Measurements from ENCODE around the gene TMEM140.

Gene TMEM140

GRCh38 chr7:135158874-135159273 lies 11.0 kb downstream of the TMEM140 start:
- TF ChIP-seq, protein P1, sequence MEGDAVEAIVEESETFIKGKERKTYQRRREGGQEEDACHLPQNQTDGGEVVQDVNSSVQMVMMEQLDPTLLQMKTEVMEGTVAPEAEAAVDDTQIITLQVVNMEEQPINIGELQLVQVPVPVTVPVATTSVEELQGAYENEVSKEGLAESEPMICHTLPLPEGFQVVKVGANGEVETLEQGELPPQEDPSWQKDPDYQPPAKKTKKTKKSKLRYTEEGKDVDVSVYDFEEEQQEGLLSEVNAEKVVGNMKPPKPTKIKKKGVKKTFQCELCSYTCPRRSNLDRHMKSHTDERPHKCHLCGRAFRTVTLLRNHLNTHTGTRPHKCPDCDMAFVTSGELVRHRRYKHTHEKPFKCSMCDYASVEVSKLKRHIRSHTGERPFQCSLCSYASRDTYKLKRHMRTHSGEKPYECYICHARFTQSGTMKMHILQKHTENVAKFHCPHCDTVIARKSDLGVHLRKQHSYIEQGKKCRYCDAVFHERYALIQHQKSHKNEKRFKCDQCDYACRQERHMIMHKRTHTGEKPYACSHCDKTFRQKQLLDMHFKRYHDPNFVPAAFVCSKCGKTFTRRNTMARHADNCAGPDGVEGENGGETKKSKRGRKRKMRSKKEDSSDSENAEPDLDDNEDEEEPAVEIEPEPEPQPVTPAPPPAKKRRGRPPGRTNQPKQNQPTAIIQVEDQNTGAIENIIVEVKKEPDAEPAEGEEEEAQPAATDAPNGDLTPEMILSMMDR (IDR thresholded peaks at IDR 0.05): no peak

- TF ChIP-seq, protein P1 (IDR thresholded peaks at IDR 0.05): no peak
Measured at GRCh38 chr7:135159359-135160085, 11.7 kb downstream of the TMEM140 start.

GRCh38 chr7:135160098-135160857 lies 12.4 kb downstream of the TMEM140 start:
- TF ChIP-seq, protein P1 (IDR thresholded peaks at IDR 0.05): no peak

DNA sequence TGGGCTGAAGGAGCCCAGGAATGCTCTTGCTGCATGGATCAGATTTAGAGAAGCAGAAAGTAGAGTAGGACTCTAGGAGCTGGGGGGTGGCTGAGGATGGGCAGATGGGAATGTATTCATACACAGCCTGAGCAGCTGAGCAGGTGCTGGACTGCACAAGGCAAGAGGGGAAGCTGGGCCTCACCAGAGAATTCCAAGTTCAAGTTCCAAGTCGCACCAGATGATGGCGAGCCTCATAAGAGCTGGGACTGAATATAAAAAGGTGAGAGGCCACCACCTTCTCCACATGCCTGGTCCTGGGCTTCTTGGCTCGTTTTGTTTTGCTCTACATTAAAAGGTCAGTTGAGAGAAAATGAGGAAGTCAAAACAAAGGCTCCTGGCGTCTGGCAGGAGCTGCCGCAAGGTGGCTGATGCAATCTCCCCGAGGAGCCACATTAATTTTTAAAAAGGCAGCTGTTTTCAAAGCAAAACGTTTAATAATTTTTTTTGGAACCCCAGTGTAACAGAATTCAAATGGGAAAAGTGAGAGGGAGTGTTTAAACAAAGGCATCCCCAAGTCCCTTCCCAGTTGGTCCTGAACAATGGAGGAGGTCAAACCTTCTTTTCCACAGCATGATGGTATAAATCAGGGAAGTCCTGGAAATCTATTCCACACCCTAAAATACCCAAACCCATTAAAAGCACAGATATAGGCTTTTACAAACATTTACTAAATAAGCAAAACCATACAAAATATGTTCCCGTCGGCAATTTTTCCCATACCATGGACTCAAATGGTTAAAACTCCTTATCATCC lies 13.2 kb downstream of the TMEM140 start:
- TF ChIP-seq, protein P1 (IDR thresholded peaks at IDR 0.05): no peak

GRCh38 chr7:135161669-135162068 lies 13.8 kb downstream of the TMEM140 start:
- TF ChIP-seq, protein P1 (IDR thresholded peaks at IDR 0.05): no peak

DNA sequence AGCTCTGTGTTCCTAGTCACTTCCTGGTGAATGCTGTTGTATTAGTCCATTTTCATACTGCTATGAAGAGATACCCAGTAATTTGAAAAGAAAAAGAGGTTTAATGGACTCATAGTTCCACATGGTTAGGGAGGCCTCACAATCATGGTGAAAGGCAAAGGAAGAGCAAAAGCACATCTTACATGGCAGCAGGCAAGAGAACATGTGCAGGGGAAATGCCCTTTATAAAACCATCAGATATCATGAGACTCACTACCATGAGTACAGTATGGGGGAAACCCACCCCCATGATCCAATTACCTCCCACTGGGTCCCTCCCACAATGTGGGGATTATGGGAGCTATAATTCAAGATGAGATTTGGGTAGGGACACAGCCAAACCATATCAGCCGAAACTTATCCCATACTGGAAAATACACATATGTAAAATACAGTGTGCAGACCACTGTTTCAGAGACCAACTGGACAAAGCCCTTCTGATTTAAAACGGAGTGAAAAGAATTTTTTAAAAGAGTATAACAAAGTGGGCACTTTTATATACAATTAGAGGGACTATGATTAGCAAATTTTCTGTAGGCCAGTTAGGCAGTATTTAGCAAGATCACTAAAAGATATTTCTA lies 14.6 kb downstream of the TMEM140 start:
- TF ChIP-seq, protein P1 (IDR thresholded peaks at IDR 0.05): no peak

Measured in LNCAP (cell line).